HG02840 (cell line): ENCODE measurements around the gene SPANXC.
"Not testable (repeated sequence)": the region's sequence is repeated elsewhere in the genome, so short reads cannot be mapped to it uniquely, and the experiment has no call there.

Source experiments
- ATAC-seq: cut with Tn5 transposase; IDR thresholded peaks from one replicate; pipeline ENCODE4 v1.9.1; 2021; ENCODE audit warnings: mild to moderate bottlenecking, moderate library complexity, moderate number of reproducible peaks; ENCODE audit not compliant: unreplicated experiment, low FRiP score

SPANXC gene, protein sequence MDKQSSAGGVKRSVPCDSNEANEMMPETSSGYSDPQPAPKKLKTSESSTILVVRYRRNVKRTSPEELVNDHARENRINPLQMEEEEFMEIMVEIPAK

DNA sequence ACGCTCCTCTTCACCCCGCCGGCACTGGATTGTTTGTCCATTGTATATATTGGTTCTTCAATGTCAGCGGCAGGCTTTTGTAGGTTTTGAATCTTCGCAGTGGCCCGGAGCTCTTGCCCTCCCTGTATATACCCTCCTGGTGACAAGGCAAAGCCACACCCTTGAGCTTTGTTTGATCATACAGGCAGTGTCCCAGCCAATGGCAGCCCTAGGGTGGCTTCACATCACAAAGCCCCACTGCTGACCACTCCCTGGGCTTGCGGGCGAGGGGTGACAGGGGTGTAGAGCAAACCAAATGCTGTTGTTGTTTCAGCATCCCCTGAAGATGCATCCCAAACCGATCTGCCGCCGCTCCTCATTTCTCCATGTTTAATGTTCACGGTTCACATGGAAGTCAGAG is at the start of gene SPANXC:
SPANXC (minus strand) TSS at position 101 of the 400 bp plus-strand sequence; CDS start at position 41, 60 bp downstream.
- not testable (repeated sequence) for ATAC-seq

DNA sequence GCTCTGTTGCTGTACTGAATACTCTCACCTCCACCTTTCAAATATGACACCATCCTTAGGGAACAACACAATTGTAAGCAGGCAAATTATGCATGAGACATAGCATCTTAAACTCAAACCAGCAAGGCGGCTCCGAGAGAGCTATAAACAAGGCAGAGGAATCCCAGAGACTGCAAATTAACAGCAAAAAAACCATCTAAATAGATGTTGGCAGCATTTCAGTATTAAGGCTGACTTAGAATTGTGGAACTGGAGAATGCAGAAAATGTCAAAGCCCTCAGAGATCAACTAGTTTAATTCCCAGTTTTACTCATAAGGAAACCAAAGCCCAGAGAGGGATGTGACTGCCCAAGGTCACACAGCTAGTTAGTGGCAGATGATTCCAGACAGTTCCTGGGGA is 37.2 kb upstream of the SPANXC start:
- ATAC-seq = no peak

DNA sequence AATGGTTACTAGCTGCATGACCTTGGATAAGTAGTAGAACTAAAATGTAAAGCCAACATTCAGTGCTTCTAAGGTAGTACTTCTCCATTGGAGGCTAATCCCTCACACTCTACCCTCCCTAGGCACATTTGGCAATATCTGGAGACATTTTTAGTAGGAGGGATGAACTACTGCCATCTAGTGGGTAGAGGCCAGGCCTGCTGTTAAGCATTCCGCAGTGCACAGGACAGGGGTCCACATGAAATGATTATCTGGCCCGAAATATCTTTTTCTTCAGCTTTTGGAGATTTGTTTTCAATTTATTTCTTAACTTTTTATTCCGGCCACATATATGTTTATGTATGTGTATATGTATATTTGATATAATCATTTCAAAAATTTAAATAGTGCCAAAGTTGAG is 36.0 kb upstream of the SPANXC start:
- no peak for ATAC-seq

DNA sequence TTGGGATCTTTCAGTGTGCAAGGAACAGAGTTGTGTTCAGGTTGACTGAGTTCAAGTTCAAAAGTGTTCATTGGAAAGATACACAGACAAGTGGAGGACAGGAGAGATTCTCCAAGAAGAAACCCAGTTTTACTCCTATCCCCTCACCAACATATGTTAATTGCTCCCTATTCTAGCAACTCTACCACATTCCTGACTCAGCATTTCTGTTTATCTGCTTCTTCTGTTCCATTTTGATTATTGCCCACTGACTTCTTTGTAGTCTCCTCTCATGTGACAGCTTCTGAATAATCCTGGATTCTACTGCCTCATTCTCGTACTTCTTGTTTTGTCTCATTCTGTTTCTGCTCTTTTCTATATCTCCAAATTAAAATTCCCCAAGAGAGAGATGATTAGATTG is 15.8 kb upstream of the SPANXC start:
- ATAC-seq = no peak

DNA sequence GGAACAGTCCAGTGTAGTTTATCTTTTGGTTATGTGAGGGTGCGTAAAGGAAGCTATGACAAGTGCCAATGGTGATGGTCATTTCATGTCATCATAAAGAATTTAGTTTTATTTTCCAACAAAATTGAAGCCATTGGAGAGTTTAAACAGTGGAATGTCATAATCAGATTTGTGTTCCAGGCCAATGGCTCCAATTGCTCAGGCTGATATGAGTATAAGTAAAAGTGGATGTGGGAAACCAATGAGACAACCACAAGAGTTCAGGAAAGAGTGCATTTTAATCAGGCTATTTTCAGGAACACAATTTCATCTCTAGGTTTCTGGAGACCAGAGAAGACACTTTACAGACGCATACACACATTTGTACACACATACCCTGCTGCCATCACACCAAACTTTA is 20.7 kb downstream of the SPANXC start:
- no peak for ATAC-seq

DNA sequence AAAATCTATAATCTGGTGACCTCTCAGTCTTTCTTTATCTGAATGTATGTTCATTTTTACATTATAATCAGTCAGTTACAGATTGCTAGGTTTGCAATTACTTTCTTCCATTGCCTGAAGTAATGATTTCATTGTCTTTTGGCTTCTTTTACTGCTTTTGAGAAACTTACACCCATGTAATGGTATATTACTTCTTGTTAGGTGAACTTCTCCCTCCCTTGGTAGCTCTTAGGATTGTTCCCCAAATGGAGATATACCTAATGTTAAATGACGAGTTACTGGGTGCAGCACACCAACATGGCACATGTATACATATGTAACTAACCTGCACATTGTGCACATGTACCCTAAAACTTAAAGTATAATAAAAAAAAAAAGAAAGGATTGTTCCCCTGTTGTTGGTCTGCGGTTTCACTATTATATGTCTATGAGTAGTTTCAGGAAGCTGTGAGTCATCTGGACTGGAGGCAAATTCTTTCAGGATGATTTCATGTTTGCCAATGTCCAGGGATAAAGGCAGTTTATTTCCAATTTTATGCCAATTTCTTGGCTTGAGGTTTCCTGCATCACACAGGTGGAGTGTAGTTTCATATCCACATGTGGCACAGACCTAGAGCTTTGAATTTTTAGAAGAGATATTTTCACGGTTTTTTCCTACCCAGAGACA is 21.8 kb downstream of the SPANXC start:
- no peak for ATAC-seq

DNA sequence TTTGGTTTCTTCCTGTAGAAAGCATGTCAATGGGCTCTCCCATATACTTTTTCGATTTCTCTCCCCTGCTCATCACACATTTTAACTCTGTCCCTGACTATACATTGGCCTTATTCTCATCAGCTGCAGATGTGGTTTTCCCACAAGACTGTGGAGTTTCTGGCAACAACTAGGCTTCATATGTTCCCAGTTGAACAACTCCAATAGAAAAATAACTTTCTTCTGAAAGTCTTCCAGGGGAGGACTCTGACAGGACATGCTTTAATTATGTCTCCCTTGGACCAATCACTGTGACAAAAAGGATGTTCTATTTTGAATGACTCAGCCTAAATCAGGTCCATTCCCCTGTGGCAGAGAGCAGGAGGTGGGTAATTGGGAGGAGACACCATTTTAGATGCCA is 28.1 kb downstream of the SPANXC start:
- ATAC-seq = no peak

DNA sequence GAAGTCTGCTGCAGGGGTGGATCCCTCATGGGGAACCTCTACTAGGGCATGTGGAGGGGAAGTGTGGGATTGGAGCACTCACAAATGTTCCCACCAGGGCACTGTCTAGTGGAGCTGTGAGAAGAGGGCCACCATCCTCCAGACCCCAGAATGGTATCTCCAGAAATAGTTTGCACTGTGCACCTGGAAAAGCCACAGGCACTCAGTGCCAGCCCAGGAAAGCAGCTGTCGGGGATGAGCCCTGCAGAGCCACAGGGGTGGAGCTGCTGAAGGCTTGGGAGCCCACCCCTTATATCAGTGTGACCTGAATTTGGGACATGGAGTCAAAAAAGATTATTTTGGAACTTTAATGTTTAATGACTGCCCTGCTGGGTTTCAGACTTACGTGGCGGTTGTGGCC is 40.4 kb downstream of the SPANXC start:
- no peak for ATAC-seq
